SU-DHL-6 (cell line): Measurements from ENCODE around the gene FAM136A.

ENCODE experiments used
- CTCF ChIP-seq: fragments of 200-600 bp; sonication (generic); IDR thresholded peaks from one replicate; pipeline ENCODE4 v1.5.1; 2017; ENCODE audit warnings: antibody characterized with exemption, mild to moderate bottlenecking, low read length, moderate library complexity; ENCODE audit not compliant: insufficient read depth, poor library complexity, severe bottlenecking
- EZH2phosphoT487 ChIP-seq: fragments of 200-600 bp; sonication (generic), shearing (Covaris generic); conservative IDR thresholded peaks from 2 replicates; pipeline ENCODE4 v1.6.1; 2018; ENCODE audit warnings: mild to moderate bottlenecking, antibody characterized with exemption, low read length, moderate library complexity, mixed read lengths

GRCh38 chr2:70340075-70340474 is 38.2 kb upstream of the FAM136A start:
- no peak for TF ChIP-seq CTCF
- no peak for TF ChIP-seq EZH2phosphoT487
